ENCODE measurements around the gene RANBP17. TPM values are rescaled to one million over a fixed set of nuclear protein-coding genes. Genes with fewer than 3 reads are reported as not detected.

RANBP17 gene
- total and polyA plus RNA-seq, 2 experiments from 2014 or later, result 43.8 to 53.1 TPM

DNA sequence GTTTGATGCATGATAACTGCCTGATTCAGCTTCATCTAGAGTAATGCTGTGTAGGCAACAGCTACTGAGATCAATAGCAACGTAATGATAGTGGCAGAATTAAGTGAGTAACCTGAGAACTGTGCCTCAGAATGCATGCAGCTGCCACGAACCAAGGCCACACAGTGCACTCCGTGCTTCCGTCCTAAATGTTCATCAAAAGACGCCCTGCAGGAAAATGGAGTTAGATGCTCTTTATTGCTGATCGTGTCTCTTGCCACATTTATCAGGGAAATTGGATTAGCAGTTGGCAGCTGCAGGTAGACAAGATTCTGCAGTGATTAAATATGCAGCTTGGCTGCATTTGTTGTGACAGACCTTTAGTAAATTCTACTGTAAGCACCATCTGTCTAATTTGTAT lies 339.5 kb downstream of the RANBP17 start:
- peak; percentile 12 for DNase-seq (ENCODE audit: low spot score)
- Histone ChIP-seq H3K9me2 (ENCODE audit: insufficient read depth) (no peaks in the 10 kb centered on the region), H3K4me1 (ENCODE audit: insufficient read depth) (no peaks in the 10 kb centered on the region), H3K4me2 (no peak overlapping the region), H3K27ac (ENCODE audit: low read depth) (no peak overlapping the region), H3K4me3 (no peak overlapping the region), H4K20me1 (replicated peaks; ENCODE audit: insufficient read depth) (no peaks in the 10 kb centered on the region), H3F3A (replicated peaks; ENCODE audit: low read depth) (no peaks in the 10 kb centered on the region), H3K79me2 (replicated peaks; ENCODE audit: insufficient read depth) (no peaks in the 10 kb centered on the region), H3K27me3 (ENCODE audit: insufficient read depth) (no peaks in the 10 kb centered on the region), H3K36me3 (ENCODE audit: insufficient read depth) (no peaks in the 10 kb centered on the region), H2AFZ (no peak overlapping the region)
- Mint-ChIP-seq H3K27ac (no peak overlapping the region), H3K4me1 (peaks cover 19% of the 10 kb centered on the region; the same call in 2 of the 3 replicates), H3K27me3 (ENCODE audit: insufficient read depth, low read depth, poor library complexity) (no peaks in the 10 kb centered on the region), H3K4me3 (no peak overlapping the region), H3K36me3 (ENCODE audit: low read depth) (no peaks in the 10 kb centered on the region), H3K9me3 (no peaks in the 10 kb centered on the region)
- no peak for TF ChIP-seq STAT1 (IDR thresholded peaks at IDR 0.05; ENCODE audit: unreplicated experiment)
- TF ChIP-seq ZNF331 (CRISPR knock-in tag; IDR thresholded peaks at IDR 0.05; ENCODE audit: low read depth), result no peak
- TF ChIP-seq, protein P1, sequence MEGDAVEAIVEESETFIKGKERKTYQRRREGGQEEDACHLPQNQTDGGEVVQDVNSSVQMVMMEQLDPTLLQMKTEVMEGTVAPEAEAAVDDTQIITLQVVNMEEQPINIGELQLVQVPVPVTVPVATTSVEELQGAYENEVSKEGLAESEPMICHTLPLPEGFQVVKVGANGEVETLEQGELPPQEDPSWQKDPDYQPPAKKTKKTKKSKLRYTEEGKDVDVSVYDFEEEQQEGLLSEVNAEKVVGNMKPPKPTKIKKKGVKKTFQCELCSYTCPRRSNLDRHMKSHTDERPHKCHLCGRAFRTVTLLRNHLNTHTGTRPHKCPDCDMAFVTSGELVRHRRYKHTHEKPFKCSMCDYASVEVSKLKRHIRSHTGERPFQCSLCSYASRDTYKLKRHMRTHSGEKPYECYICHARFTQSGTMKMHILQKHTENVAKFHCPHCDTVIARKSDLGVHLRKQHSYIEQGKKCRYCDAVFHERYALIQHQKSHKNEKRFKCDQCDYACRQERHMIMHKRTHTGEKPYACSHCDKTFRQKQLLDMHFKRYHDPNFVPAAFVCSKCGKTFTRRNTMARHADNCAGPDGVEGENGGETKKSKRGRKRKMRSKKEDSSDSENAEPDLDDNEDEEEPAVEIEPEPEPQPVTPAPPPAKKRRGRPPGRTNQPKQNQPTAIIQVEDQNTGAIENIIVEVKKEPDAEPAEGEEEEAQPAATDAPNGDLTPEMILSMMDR (conservative IDR thresholded peaks at IDR 0.05; ENCODE audit: low read depth in 2 of 2), result no peak
- TF ChIP-seq EZH2phosphoT487 (IDR thresholded peaks at IDR 0.05; ENCODE audit: unreplicated experiment), result no peak
- TF ChIP-seq NANOG (IDR thresholded peaks at IDR 0.05; ENCODE audit: borderline replicate concordance), result no peak
- ATAC-seq, result peak; percentile 55

DNA sequence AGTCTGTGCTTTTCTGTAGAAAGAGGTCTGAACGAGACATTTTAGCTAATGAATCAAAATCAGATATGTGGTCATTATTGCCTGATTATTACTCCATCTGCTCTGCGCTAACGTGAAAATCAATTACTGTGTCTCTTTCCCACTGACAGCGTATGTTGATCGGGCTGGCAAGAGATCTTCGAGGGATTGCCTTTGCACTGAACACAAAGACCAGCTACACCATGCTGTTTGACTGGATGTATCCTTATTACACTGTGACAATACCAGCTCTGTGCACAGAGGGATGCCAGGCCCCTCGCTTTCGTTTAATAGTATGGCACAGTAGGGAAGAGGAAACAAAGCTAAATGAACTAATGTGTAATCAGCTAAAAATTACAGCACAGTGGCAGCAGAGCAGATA lies 343.6 kb downstream of the RANBP17 start:
- H3K4me3 Mint-ChIP-seq, result no peak overlapping the region
- no peak overlapping the region for H3K27ac ChIP-seq (ENCODE audit: low read depth)
- no peaks in the 10 kb centered on the region for H3K79me2 ChIP-seq (replicated peaks; ENCODE audit: insufficient read depth)
- H3K4me1 Mint-ChIP-seq, result peaks cover 19% of the 10 kb centered on the region; the same call in 2 of the 3 replicates
- no peaks in the 10 kb centered on the region for H3K9me3 Mint-ChIP-seq
- no peak overlapping the region for H3K4me2 ChIP-seq
- no peak overlapping the region for H3K27ac Mint-ChIP-seq
- no peaks in the 10 kb centered on the region for H3K36me3 Mint-ChIP-seq (ENCODE audit: low read depth)
- H3K27me3 Mint-ChIP-seq (ENCODE audit: insufficient read depth, low read depth, poor library complexity), result no peaks in the 10 kb centered on the region
- no peaks in the 10 kb centered on the region for H3K4me1 ChIP-seq (ENCODE audit: insufficient read depth)
- no peaks in the 10 kb centered on the region for H3K27me3 ChIP-seq (ENCODE audit: insufficient read depth)
- no peaks in the 10 kb centered on the region for H3K36me3 ChIP-seq (ENCODE audit: insufficient read depth)
- H3K9me2 ChIP-seq (ENCODE audit: insufficient read depth), result no peaks in the 10 kb centered on the region
- ATAC-seq, result no peak; the same call in 2 of the 3 replicates
- no peaks in the 10 kb centered on the region for H3F3A ChIP-seq (replicated peaks; ENCODE audit: low read depth)
- H4K20me1 ChIP-seq (replicated peaks; ENCODE audit: insufficient read depth), result no peaks in the 10 kb centered on the region
- H2AFZ ChIP-seq, result no peak overlapping the region
- no peak overlapping the region for H3K4me3 ChIP-seq
- DNase-seq (ENCODE audit: low spot score), result no peak
- TF ChIP-seq, protein P1 (conservative IDR thresholded peaks at IDR 0.05; ENCODE audit: low read depth in 2 of 2), result no peak
- TF ChIP-seq, protein P2, sequence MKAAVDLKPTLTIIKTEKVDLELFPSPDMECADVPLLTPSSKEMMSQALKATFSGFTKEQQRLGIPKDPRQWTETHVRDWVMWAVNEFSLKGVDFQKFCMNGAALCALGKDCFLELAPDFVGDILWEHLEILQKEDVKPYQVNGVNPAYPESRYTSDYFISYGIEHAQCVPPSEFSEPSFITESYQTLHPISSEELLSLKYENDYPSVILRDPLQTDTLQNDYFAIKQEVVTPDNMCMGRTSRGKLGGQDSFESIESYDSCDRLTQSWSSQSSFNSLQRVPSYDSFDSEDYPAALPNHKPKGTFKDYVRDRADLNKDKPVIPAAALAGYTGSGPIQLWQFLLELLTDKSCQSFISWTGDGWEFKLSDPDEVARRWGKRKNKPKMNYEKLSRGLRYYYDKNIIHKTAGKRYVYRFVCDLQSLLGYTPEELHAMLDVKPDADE (IDR thresholded peaks at IDR 0.05), result no peak
- TF ChIP-seq EZH2phosphoT487 (IDR thresholded peaks at IDR 0.05; ENCODE audit: unreplicated experiment) (no peak), EZH2 (IDR thresholded peaks at IDR 0.05; ENCODE audit: low read depth, unreplicated experiment) (no peak), STAT1 (IDR thresholded peaks at IDR 0.05; ENCODE audit: unreplicated experiment) (no peak), ZNF114 (CRISPR knock-in tag; IDR thresholded peaks at IDR 0.05) (no peak), JUNB (IDR thresholded peaks at IDR 0.05; ENCODE audit: unreplicated experiment) (no peak), POLR2AphosphoS5 (IDR thresholded peaks at IDR 0.05; ENCODE audit: low read depth) (no peak), CREB1 (CRISPR knock-in tag; IDR thresholded peaks at IDR 0.05; ENCODE audit: low read depth) (no peak), NANOG (IDR thresholded peaks at IDR 0.05; ENCODE audit: borderline replicate concordance) (no peak), ZNF331 (CRISPR knock-in tag; IDR thresholded peaks at IDR 0.05; ENCODE audit: low read depth) (no peak)
- TF ChIP-seq, protein P3, sequence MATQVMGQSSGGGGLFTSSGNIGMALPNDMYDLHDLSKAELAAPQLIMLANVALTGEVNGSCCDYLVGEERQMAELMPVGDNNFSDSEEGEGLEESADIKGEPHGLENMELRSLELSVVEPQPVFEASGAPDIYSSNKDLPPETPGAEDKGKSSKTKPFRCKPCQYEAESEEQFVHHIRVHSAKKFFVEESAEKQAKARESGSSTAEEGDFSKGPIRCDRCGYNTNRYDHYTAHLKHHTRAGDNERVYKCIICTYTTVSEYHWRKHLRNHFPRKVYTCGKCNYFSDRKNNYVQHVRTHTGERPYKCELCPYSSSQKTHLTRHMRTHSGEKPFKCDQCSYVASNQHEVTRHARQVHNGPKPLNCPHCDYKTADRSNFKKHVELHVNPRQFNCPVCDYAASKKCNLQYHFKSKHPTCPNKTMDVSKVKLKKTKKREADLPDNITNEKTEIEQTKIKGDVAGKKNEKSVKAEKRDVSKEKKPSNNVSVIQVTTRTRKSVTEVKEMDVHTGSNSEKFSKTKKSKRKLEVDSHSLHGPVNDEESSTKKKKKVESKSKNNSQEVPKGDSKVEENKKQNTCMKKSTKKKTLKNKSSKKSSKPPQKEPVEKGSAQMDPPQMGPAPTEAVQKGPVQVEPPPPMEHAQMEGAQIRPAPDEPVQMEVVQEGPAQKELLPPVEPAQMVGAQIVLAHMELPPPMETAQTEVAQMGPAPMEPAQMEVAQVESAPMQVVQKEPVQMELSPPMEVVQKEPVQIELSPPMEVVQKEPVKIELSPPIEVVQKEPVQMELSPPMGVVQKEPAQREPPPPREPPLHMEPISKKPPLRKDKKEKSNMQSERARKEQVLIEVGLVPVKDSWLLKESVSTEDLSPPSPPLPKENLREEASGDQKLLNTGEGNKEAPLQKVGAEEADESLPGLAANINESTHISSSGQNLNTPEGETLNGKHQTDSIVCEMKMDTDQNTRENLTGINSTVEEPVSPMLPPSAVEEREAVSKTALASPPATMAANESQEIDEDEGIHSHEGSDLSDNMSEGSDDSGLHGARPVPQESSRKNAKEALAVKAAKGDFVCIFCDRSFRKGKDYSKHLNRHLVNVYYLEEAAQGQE (IDR thresholded peaks at IDR 0.05; ENCODE audit: unreplicated experiment), result no peak

Measured in GM23338 (cell line).